Panc1 (cell line): Measurements from ENCODE around the gene ATP2A3.

Experiments
- CTCF ChIP-seq: fragments of 450-650 bp; IDR thresholded peaks from 2 replicates; pipeline ENCODE4 v1.5.1; 2017; ENCODE audit warnings: mild to moderate bottlenecking
- POLR2AphosphoS5 ChIP-seq: IDR thresholded peaks from 2 replicates; pipeline ENCODE4 v1.6.1; 2012; ENCODE audit warnings: mild to moderate bottlenecking, low read depth, low read length, moderate library complexity

GRCh38 chr17:3957735-3958599, 6.3 kb downstream of the ATP2A3 start:
- TF ChIP-seq POLR2AphosphoS5 (no peak), CTCF (no peak)
